AML-193 (cell line): ENCODE results near the gene TRIM7.
"Not testable (repeated sequence)": the region's sequence is repeated elsewhere in the genome, so short reads cannot be mapped to it uniquely, and the experiment has no call there.

Experiments
- DNase-seq, 2 experiments: peaks; one replicate each; lab custom pipeline; 2025; lab: John Stamatoyannopoulos, UW

Gene TRIM7

DNA sequence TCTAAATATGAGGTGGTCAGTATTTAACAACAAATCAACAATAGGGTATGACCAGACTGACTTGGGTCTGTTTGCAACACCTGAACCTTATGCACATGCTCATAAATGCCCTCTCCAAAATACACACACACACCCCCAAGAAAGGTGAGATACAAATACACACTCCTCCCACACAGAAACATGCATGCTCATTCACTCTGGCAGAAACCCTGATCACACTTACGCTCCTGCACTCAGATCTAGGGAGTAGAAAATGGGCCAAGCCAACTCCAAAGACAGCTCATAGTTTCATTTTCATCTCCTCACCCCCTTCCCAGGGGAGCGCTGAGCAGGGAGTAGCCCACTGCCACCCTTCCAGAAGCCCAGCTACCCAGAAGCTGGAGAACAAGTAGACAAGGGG, 11.3 kb downstream of the TRIM7 start:
- no peak for DNase-seq

- DNase-seq = no peak
These were observed 12.5 kb downstream of the TRIM7 start for GRCh38 chr5:181192337-181193046.

DNA sequence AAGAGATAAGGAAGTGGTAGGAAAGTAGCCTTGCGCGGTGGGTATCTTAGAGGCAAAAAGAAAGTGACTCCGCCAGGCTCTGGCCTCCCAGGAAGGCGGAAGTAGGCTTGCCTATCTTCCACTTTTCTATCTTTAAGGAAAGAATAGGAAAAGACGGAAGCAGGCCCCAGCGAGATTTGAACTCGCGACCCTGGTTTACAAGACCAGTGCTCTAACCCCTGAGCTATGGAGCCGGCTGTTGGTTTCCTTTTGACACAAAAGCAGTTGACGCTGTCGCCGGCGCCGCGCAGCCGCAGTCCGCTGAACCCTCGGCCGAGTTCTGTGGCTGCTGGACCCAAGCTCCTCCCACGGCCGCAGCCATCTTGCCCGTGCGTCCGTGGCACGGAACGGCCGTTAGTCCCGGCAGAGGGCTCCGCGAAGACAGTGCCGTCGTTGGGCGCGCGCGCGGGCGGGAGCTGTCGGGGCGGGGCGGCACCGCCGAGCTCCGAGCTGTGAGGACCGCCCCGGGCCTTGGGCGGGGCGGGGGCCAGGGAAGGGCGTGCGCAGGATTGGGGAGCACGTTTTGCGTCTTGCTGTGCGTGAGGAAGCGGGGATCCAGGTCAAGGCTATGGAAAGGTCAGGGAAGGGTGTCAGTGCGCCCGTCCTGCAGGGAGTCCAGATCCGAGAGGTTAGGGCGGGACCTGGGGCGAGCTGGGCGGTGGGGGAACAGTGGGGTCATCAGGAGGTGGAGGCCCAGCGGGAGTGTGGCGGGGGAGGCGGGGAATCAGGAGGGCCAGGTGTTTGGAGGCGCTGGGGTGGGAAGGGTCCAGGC, 13.3 kb downstream of the TRIM7 start:
- no peak for DNase-seq

DNA sequence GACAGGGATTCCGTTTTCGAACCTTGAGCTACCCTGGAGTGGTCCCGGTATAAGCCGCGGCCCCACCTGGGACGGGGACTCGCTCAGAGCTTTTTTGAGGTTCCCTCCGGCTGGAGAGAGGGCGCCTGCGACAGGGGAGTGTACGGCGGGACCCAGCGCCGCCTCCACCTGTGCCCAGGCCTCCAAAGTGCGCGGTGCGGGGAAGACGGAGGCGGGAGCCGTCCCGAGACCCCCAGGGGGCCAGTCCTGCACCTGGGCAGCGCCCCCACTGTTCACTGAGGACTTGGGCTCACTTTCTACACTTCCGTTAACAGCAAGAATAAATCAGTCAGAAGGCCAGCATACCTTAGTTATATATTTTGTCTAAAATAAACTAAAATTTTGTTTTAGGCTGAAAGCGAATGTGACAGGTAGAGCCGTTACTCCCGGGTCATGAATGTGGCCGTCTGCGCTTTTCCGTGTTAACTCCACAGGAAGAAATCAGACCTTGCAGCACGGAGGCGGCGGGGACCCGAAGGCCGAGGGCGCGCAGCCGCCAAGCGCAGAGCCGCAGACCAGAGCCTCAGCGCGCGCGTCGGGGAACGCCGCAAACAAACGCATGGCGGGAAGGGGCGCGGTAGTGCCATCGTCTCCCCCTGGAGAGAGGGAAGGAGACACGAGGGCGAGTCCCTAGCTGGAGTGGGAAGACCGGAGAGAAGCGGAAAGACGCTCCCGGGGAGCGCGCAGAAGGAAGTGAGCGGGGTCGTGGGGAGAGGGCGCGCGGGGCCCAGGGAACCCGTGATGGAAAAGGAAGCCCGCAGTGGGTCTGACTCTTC, 14.1 kb downstream of the TRIM7 start:
- DNase-seq = no peak

DNA sequence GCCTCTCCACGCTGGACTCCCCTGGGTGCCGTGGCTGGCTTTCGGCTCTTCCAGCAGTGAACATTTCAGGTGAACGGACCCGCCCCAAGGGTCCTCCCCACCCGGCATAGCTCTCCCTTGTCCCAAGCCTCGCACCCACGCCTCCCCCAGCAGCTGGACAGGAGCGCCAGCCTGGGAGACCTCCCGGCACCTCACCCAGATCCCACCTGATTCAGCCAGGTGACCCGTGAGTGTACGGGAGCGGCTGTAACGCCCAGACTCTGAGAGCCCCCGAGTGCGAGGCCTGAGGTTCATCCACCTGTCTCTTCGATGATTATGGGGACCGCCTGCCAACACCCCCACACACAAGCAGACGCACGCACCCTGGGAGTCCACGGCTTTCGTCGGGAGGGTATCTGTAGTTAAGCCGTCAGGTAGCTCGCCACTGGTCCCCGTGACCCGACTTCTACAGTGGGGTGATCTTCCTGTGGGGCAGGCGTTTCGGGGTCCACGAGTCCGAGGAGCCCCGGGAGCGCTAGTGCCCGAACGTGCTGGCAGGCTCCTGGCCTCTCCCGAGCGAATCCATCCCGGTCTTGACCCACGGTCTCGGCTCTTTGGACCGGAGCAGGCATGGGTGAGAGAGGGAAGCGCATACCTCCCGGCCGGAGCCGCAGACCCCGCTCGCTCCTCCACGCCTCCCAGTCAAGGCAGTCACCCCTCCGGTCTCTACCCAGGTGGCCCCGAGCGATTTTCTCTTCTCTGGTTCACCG, 14.9 kb downstream of the TRIM7 start:
- DNase-seq = no peak

GRCh38 chr5:181189363-181189961, 15.5 kb downstream of the TRIM7 start:
- DNase-seq = no peak

- no peak for DNase-seq
These were observed 16.2 kb downstream of the TRIM7 start for GRCh38 chr5:181188700-181189362.

DNA sequence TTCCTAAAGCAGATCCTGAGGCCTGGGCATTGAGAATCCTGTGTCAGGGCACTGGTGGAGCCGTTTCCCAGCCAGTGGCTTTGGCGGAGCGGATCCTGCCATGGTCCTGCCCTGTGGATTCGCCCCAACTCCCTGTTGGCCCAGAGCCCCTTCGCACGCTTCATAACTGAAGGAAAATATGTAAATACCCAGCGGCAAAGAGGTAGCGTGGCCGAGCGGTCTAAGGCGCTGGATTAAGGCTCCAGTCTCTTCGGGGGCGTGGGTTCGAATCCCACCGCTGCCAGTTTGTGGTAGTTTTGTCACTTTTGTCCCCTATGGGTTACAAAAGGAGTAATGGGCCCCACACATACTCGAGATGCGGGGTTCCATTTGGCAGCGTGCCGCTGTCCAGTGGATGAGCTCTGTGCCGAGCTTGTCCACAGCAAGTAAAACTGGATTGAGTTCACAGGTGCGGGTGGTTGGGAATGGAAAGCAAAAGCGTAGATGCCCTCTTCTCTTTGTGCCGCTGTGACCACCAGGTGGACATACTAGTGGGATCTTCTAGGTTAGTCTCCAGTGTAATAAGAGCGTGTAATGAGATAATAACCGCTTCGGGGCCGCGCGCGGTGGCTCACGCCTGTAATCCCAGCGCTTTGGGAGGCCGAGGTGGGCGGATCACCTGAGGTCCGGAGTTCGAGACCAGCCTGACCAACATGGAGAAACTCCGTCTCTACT, 17.3 kb downstream of the TRIM7 start:
- DNase-seq = no peak

GRCh38 chr5:181186986-181187499, 18.0 kb downstream of the TRIM7 start:
- no peak for DNase-seq

DNA sequence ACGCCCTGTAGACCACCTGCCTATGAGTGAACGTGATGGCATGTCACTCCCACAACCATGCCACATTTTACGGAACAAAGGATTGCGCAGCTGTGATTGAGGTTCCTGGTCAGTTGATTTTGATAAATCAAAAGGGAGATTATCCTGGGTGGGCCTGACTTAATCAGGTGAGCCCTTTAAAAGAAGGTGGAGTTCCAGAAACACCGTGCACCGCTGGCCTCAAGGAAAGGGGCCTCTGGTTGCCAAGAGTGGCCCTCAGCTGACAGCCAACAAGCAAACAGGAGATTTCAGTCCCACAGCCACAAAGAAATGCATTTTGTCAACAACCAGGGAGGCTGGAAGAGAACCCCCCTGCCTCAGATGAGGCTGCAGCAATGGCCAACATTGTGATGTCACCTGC, 19.0 kb downstream of the TRIM7 start:
- DNase-seq = no peak

DNA sequence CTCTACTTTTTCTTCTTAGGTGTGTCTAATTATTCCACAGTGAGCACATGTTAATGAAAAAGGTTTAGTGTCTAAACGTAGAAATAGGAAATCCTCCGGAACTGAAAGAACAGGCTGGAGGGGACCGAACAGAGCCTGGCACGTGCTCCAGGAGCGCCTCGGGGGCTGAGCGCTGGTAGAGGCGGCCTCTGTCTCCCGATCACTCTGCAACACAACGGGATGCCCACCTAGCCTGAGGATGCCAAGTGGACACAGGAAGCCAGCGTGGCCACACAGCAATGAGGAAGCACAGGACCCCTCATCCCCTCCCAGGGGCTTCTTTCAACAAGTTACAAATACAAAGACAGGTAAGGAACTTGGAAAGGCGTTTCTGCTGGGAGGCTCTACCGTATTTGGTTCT, 19.4 kb downstream of the TRIM7 start:
- no peak for DNase-seq

DNA sequence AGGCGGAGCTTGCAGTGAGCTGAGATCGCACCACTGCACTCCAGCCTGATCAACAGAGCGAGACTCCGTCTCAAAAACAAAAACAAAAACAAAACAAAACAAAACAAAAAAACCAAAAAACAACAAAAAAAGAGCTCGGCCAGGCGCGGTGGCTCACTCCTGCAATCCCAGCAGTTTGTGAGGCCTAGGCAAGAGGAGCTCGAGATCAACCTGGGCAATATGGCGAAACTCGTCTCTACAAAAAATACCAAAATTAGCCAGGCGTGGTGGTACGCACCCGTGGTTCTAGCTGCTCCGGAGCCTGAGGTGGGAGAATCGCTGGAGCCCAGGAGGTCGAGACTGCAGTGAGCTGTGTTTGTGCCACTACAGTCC, 20.2 kb downstream of the TRIM7 start:
- no peak for DNase-seq

- no peak for DNase-seq
These were observed 22.3 kb downstream of the TRIM7 start for GRCh38 chr5:181182651-181183050.

DNA sequence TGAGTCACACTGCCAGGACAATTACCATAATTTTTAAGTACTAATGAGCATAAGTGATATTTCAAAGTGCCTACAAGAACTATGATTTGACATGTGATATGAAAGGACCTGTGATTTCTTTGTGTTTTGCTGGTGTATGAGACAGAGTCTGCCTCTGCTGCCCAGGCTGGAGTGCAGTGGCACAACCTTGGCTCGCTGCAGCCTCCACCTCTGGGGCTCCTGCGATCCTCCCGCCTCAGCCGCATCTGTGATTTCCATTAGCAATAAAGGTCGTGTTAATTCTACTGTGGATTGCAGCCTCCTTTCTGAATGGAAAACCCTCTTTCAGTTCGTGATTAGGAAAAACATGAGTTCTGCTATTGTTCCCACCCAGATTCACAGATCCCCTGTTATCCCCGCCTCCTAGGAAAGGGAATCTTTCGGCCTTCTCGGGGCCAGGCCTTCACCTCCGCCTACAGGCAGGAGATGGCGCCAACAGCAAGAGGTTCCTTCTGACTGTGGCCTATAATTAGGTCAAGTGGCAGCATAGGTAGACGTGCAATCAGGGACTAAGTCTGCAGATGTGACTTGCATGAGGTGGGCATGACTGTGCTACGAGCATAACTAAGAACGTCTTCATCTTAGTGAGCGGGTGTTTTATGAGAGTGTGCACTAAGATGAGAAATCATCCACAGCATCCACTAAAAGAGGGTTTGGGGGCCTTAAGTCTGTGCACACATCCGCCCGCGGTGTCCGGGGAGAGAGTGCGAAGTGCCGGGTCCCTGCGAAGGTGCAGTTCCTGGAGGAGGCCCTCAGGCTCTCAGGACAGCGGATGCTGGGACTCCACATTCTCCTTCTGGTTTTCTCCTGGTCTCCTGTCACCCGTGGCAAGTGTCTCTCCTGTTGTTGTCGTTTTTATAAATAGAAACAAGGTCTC, 23.1 kb downstream of the TRIM7 start:
- no peak for DNase-seq

DNA sequence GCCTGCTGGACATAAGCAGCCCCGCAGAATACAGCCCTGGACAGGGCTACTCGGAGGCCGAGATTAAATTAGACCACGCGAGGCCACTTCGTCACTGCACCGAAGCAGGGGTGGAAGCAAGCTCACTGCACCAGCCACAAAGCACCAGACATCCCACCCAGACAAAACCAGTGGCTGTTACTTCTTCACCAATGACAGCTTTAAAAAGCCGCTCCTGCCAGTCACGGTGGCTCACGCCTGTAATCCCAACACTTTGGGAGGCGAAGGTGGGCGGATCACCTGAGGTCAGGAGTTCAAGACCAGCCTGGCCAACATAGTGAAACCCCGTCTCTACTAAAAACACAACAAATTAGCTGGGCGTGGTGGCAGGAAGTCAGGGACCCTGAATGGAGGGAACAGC, 27.4 kb downstream of the TRIM7 start:
- DNase-seq = not testable (repeated sequence)

DNA sequence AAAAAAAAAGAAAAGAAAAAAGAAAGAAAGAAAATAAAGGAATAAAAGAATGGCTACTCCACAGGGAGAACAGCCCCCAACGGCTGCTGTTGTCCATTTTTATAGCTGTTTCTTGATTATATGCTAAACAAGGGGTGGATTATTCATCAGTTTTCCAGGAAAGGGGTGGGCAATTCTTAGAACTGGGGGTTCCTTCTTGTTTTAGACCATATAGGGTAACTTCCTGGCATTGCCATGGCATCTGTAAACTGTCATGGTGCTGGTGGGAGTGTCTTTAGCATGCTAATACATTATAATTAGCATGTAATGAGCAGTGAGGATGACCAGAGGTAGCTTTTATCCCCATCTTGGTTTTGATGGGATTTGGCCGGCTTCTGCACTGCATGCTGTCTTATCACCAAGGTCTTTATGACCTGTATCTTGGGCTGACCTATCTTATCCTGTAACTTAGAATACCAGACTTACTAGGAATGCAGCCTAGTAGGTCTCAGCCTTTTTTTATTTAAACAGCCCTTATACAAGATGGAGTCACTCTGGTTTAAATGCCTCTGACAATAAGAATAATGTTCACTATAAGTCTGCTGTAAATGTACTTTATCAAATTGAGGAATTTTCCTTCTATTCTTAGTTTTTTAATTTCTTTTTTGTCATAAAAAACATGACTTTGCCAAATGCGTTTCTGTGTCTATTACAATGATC, 28.6 kb downstream of the TRIM7 start:
- DNase-seq = no peak

DNA sequence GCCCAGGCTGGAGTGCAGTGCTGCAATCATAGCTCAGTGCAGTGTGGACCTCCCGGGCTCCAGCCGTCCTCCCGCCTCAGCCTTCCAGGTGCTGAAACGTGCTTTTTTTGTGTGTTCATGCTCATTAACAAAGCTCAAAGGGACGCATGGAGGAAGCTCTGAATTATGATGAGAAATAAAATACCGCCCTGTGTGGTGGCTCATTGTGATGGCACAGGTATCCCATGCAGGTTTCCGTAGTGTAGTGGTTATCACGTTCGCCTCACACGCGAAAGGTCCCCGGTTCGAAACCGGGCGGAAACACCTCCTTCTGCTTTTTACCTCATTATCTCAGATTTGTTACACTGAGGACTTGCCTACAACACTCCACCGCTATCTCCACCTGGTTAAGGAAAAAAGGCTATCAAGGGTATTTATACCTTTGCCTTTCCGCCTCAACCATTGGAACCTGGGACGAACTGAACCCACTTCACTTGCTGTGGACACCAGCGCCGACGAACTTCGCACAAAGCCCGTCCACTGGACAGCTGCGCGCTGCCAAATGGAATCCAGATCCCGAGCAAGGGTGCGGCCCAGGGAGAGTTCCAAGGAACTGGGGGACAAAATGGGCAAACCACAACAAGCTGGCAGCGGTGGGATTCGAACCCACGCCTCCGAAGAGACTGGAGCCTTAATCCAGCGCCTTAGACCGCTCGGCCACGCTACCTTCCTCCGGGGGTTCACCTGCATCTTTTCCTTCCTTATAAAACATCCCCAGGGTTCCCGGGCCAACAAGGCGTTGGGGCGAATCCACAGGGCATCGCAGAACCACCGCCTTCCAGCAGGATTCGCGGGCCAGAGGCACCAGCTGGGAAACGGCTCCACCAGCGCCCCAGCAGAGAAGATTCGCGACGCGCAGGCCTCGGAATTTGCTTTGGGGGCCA, 31.3 kb downstream of the TRIM7 start:
- DNase-seq = no peak
